ENCODE results near the gene ALMS1. TPM values are rescaled to one million over a fixed set of nuclear protein-coding genes. Genes with fewer than 3 reads are reported as not detected.

The ALMS1 gene
- polyA plus RNA-seq, 1 of the 3 experiments (the other 2 are of a cell fraction) = 7.0 TPM

DNA sequence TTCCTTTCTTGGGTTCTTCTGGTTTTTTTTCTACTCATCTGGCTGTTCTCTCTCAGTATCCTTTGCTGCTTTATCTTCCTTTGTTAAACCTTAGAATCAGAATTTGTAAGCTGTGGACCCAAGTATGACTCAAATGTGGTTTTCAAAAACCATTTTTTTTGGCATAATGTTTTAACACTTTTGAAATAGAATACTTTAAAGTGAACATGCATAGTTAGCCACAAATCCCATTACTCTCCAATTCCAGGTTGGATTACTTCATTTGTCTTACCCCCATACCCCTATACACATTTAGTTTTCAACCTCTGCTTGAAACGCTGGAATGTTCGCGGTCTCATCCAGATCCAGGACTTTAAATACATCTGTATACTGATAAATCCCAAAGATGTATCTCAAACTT, 29.1 kb downstream of the ALMS1 start:
- Histone ChIP-seq H3K27me3 (ENCODE audit: insufficient read depth) (no peaks in the 10 kb centered on the region), H3K4me2 (no peak overlapping the region), H4K20me1 (ENCODE audit: insufficient read depth) (peaks cover 13% of the 10 kb centered on the region; the same call in 1 of the 2 replicates), H3K36me3 (replicated peaks in 1 of 2; ENCODE audit: control insufficient read depth in 1 of 2, insufficient read depth in 2 of 2, low read length in 1 of 2) (peaks cover 3 to 16% of the 10 kb centered on the region in 2 experiments), H3K79me2 (ENCODE audit: insufficient read depth) (peaks cover 21% of the 10 kb centered on the region), H3K4me3 (ENCODE audit: low read depth in 2 of 2, low read length in 1 of 2) (no peak overlapping the region), H3K9me2 (no peaks in the 10 kb centered on the region), H3K9me3 (no peaks in the 10 kb centered on the region; the same call in 1 of the 2 replicates), H3K9ac (no peak overlapping the region), H3F3A (replicated peaks; ENCODE audit: insufficient read depth) (peaks cover 12% of the 10 kb centered on the region), H2AFZ (ENCODE audit: low read depth) (no peak overlapping the region), H3K27ac (ENCODE audit: low read depth in 2 of 2, low read length in 1 of 2) (peak overlapping the region in 1 of 2 experiments; percentile 22; a peak in 1 of 4 replicates), H3K4me1 (ENCODE audit: control insufficient read depth in 1 of 2, insufficient read depth in 2 of 2, low read depth in 1 of 2, low read length in 1 of 2) (peaks cover 0 to 11% of the 10 kb centered on the region in 2 experiments; a peak in 1 of 4 replicates)
- ChIA-PET CTCF (interaction anchor here (1.0 kb wide), 1 partner anchor 31 kb away, joined by 3 read pairs; no protein-coding TSS in a partner anchor), POLR2A (no interaction called here)
- WGBS (ENCODE audit: low lambda C conversion rate) = 93% methylated on average over 3 of the region's 3 CpGs
- no peak for DNase-seq
- TF ChIP-seq POLR2AphosphoS5 (IDR thresholded peaks at IDR 0.05; ENCODE audit: low read depth, low read length) (no peak), FOSL2 (IDR thresholded peaks at IDR 0.05; ENCODE audit: borderline replicate concordance, low read depth) (0 out of 2 replicates have a peak, but pooled peaks have one; percentile 10), GATA2 (CRISPR knock-in tag; IDR thresholded peaks at IDR 0.05) (no peak), ELF1 (IDR thresholded peaks at IDR 0.05) (no peak), SMC3 (IDR thresholded peaks at IDR 0.05; ENCODE audit: low read depth, low read length) (no peak), FOXJ3 (CRISPR knock-in tag; IDR thresholded peaks at IDR 0.05) (no peak), JUND (IDR thresholded peaks at IDR 0.05) (0 out of 2 replicates have a peak, but pooled peaks have one; percentile 3), NFIC (IDR thresholded peaks at IDR 0.05; ENCODE audit: borderline replicate concordance) (no peak), NRF1 (IDR thresholded peaks at IDR 0.05; ENCODE audit: low read depth, low read length) (no peak), TCF12 (IDR thresholded peaks at IDR 0.05) (peak; percentile 40; the same call in 1 of the 2 replicates), RXRA (IDR thresholded peaks at IDR 0.05; ENCODE audit: borderline replicate concordance, low read depth) (no peak)
- TF ChIP-seq, protein P1, sequence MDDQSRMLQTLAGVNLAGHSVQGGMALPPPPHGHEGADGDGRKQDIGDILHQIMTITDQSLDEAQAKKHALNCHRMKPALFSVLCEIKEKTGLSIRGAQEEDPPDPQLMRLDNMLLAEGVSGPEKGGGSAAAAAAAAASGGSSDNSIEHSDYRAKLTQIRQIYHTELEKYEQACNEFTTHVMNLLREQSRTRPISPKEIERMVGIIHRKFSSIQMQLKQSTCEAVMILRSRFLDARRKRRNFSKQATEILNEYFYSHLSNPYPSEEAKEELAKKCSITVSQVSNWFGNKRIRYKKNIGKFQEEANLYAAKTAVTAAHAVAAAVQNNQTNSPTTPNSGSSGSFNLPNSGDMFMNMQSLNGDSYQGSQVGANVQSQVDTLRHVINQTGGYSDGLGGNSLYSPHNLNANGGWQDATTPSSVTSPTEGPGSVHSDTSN (IDR thresholded peaks at IDR 0.05) = 0 out of 2 replicates have a peak, but pooled peaks have one; percentile 7
- TF ChIP-seq, protein P2, sequence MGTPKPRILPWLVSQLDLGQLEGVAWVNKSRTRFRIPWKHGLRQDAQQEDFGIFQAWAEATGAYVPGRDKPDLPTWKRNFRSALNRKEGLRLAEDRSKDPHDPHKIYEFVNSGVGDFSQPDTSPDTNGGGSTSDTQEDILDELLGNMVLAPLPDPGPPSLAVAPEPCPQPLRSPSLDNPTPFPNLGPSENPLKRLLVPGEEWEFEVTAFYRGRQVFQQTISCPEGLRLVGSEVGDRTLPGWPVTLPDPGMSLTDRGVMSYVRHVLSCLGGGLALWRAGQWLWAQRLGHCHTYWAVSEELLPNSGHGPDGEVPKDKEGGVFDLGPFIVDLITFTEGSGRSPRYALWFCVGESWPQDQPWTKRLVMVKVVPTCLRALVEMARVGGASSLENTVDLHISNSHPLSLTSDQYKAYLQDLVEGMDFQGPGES (IDR thresholded peaks at IDR 0.05; ENCODE audit: low read depth, low read length) = no peak
- TF ChIP-seq, protein P3, sequence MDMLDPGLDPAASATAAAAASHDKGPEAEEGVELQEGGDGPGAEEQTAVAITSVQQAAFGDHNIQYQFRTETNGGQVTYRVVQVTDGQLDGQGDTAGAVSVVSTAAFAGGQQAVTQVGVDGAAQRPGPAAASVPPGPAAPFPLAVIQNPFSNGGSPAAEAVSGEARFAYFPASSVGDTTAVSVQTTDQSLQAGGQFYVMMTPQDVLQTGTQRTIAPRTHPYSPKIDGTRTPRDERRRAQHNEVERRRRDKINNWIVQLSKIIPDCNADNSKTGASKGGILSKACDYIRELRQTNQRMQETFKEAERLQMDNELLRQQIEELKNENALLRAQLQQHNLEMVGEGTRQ (IDR thresholded peaks at IDR 0.05; ENCODE audit: borderline replicate concordance, low read depth, low read length) = no peak
- TF ChIP-seq, protein P4, sequence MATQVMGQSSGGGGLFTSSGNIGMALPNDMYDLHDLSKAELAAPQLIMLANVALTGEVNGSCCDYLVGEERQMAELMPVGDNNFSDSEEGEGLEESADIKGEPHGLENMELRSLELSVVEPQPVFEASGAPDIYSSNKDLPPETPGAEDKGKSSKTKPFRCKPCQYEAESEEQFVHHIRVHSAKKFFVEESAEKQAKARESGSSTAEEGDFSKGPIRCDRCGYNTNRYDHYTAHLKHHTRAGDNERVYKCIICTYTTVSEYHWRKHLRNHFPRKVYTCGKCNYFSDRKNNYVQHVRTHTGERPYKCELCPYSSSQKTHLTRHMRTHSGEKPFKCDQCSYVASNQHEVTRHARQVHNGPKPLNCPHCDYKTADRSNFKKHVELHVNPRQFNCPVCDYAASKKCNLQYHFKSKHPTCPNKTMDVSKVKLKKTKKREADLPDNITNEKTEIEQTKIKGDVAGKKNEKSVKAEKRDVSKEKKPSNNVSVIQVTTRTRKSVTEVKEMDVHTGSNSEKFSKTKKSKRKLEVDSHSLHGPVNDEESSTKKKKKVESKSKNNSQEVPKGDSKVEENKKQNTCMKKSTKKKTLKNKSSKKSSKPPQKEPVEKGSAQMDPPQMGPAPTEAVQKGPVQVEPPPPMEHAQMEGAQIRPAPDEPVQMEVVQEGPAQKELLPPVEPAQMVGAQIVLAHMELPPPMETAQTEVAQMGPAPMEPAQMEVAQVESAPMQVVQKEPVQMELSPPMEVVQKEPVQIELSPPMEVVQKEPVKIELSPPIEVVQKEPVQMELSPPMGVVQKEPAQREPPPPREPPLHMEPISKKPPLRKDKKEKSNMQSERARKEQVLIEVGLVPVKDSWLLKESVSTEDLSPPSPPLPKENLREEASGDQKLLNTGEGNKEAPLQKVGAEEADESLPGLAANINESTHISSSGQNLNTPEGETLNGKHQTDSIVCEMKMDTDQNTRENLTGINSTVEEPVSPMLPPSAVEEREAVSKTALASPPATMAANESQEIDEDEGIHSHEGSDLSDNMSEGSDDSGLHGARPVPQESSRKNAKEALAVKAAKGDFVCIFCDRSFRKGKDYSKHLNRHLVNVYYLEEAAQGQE (IDR thresholded peaks at IDR 0.05; ENCODE audit: low read depth, low read length) = no peak
